ENCODE data around the gene DPYD.

DPYD gene

DNA sequence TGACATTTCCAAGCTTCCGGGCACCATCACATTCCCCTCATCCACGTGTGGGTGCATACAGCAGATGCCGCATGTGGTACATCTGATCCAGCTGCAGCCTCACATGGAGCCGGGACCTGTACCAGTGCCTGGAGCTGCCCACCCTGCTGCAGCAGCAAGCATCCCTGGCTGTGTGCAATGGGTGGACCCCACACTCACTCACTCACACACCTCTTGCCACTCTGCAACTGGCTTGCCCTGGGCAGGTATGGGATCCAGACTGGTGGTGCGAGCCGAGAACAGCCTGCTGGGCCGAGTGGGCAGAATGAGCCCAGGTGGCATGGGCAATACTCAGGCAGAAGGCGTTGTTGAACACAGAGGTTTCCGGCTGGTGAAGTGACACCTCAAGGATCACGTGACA lies 75.0 kb downstream of the DPYD start:
- Histone ChIP-seq H3K36me3 (ENCODE audit: control insufficient read depth, insufficient read depth, low read length) (no peaks in the 10 kb centered on the region), H3K27ac (ENCODE audit: insufficient read depth, low read length, poor library complexity, severe bottlenecking) (no peak overlapping the region), H3K27me3 (replicated peaks; ENCODE audit: control insufficient read depth, insufficient read depth, low read length, poor library complexity, severe bottlenecking) (no peaks in the 10 kb centered on the region), H3K4me1 (ENCODE audit: control insufficient read depth, insufficient read depth, low read length, poor library complexity, severe bottlenecking) (no peaks in the 10 kb centered on the region), H3K4me3 (ENCODE audit: insufficient read depth, low read depth, low read length, poor library complexity, severe bottlenecking) (no peak overlapping the region), H3K9me3 (ENCODE audit: control insufficient read depth, low read length) (no peaks in the 10 kb centered on the region)
- no peak for DNase-seq

GRCh38 chr1:97844552-97845089 lies 76.2 kb downstream of the DPYD start:
- H3K9me3 ChIP-seq (ENCODE audit: control insufficient read depth, low read length): no peaks in the 10 kb centered on the region

GRCh38 chr1:97841338-97841737 lies 79.5 kb downstream of the DPYD start:
- Histone ChIP-seq H3K27me3 (replicated peaks; ENCODE audit: control insufficient read depth, insufficient read depth, low read length, poor library complexity, severe bottlenecking) (no peaks in the 10 kb centered on the region), H3K27ac (ENCODE audit: insufficient read depth, low read length, poor library complexity, severe bottlenecking) (no peak overlapping the region), H3K4me3 (ENCODE audit: insufficient read depth, low read depth, low read length, poor library complexity, severe bottlenecking) (no peak overlapping the region), H3K36me3 (ENCODE audit: control insufficient read depth, insufficient read depth, low read length) (no peaks in the 10 kb centered on the region), H3K9me3 (ENCODE audit: control insufficient read depth, low read length) (no peaks in the 10 kb centered on the region), H3K4me1 (ENCODE audit: control insufficient read depth, insufficient read depth, low read length, poor library complexity, severe bottlenecking) (no peaks in the 10 kb centered on the region)
- no peak for DNase-seq

More at GRCh38 chr1:97844552-97845089, 76.2 kb downstream of the DPYD start:
- DNase-seq: no peak
- Histone ChIP-seq H3K4me1 (ENCODE audit: control insufficient read depth, insufficient read depth, low read length, poor library complexity, severe bottlenecking) (no peaks in the 10 kb centered on the region), H3K36me3 (ENCODE audit: control insufficient read depth, insufficient read depth, low read length) (no peaks in the 10 kb centered on the region), H3K4me3 (ENCODE audit: insufficient read depth, low read depth, low read length, poor library complexity, severe bottlenecking) (no peak overlapping the region), H3K27me3 (replicated peaks; ENCODE audit: control insufficient read depth, insufficient read depth, low read length, poor library complexity, severe bottlenecking) (no peaks in the 10 kb centered on the region), H3K27ac (ENCODE audit: insufficient read depth, low read length, poor library complexity, severe bottlenecking) (no peak overlapping the region)

GRCh38 chr1:97837161-97837560 lies 83.7 kb downstream of the DPYD start:
- Histone ChIP-seq H3K27ac (ENCODE audit: insufficient read depth, low read length, poor library complexity, severe bottlenecking) (no peak overlapping the region), H3K4me3 (ENCODE audit: insufficient read depth, low read depth, low read length, poor library complexity, severe bottlenecking) (no peak overlapping the region), H3K27me3 (replicated peaks; ENCODE audit: control insufficient read depth, insufficient read depth, low read length, poor library complexity, severe bottlenecking) (no peaks in the 10 kb centered on the region), H3K9me3 (ENCODE audit: control insufficient read depth, low read length) (no peaks in the 10 kb centered on the region), H3K36me3 (ENCODE audit: control insufficient read depth, insufficient read depth, low read length) (no peaks in the 10 kb centered on the region), H3K4me1 (ENCODE audit: control insufficient read depth, insufficient read depth, low read length, poor library complexity, severe bottlenecking) (no peaks in the 10 kb centered on the region)
- no peak for DNase-seq

DNA sequence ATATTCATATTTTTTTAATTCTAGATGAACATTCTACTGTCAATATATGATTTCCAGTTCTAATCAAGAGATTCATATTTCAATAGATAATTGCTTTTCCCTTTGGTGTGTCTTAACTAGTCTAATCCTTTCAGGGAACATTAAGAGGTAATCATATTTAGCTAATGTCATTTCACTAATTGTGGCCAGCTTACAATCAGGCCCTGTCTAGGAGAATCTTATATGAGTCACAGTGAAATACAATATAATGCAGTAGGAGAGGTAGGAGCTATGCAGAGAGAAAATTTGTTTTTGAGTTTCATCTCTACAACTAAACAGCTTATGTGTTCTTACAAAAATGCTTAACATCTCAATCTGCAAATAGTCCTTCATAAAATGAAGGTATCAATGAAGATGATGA lies 85.9 kb downstream of the DPYD start:
- Histone ChIP-seq H3K9me3 (ENCODE audit: control insufficient read depth, low read length) (no peaks in the 10 kb centered on the region), H3K27ac (ENCODE audit: insufficient read depth, low read length, poor library complexity, severe bottlenecking) (no peak overlapping the region), H3K4me3 (ENCODE audit: insufficient read depth, low read depth, low read length, poor library complexity, severe bottlenecking) (no peak overlapping the region), H3K4me1 (ENCODE audit: control insufficient read depth, insufficient read depth, low read length, poor library complexity, severe bottlenecking) (no peaks in the 10 kb centered on the region), H3K27me3 (replicated peaks; ENCODE audit: control insufficient read depth, insufficient read depth, low read length, poor library complexity, severe bottlenecking) (no peaks in the 10 kb centered on the region), H3K36me3 (ENCODE audit: control insufficient read depth, insufficient read depth, low read length) (no peaks in the 10 kb centered on the region)
- DNase-seq: no peak

DNA sequence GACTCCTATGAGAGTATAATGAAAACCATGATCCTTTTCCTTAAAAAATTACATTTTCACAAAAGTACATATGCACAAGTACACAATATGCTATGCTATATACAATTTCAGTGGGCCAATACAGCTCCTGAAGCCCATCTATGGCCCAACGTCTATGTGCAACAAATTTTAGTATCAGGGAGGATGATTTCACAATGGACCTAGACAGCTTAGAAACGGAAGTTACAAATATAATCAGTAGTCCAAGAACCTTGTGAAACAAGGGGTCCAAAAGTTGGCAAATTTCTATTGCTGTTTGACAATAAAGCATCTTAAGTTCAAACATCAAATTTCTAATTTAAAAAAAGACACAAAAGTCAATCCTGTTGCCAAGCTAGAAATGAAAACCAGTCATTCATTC lies 87.0 kb downstream of the DPYD start:
- H3K27me3 ChIP-seq (replicated peaks; ENCODE audit: control insufficient read depth, insufficient read depth, low read length, poor library complexity, severe bottlenecking): no peaks in the 10 kb centered on the region
- H3K4me3 ChIP-seq (ENCODE audit: insufficient read depth, low read depth, low read length, poor library complexity, severe bottlenecking): no peak overlapping the region
- H3K4me1 ChIP-seq (ENCODE audit: control insufficient read depth, insufficient read depth, low read length, poor library complexity, severe bottlenecking): no peaks in the 10 kb centered on the region
- H3K36me3 ChIP-seq (ENCODE audit: control insufficient read depth, insufficient read depth, low read length): no peaks in the 10 kb centered on the region
- H3K27ac ChIP-seq (ENCODE audit: insufficient read depth, low read length, poor library complexity, severe bottlenecking): no peak overlapping the region
- no peak for DNase-seq
- H3K9me3 ChIP-seq (ENCODE audit: control insufficient read depth, low read length): no peaks in the 10 kb centered on the region

DNA sequence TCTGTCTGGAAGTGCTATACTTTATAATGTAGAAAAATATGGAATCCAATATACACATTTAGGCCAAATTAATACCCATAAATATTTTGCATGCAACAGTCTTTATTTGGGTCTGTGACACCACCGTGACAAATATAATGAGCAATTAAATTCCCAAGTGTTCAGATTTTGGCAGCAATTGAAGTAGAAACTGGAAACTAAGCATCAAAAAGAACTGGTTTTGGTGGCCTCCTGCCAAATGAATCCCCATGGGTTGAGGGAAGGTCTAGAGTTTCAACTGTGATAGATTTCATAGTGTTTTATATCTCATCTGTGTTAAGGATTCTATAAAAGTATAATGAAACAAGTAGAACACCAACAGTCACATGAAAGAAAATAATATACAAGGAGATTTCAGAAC lies 88.4 kb downstream of the DPYD start:
- Histone ChIP-seq H3K9me3 (ENCODE audit: control insufficient read depth, low read length) (no peaks in the 10 kb centered on the region), H3K4me1 (ENCODE audit: control insufficient read depth, insufficient read depth, low read length, poor library complexity, severe bottlenecking) (no peaks in the 10 kb centered on the region), H3K27ac (ENCODE audit: insufficient read depth, low read length, poor library complexity, severe bottlenecking) (no peak overlapping the region), H3K36me3 (ENCODE audit: control insufficient read depth, insufficient read depth, low read length) (no peaks in the 10 kb centered on the region), H3K4me3 (ENCODE audit: insufficient read depth, low read depth, low read length, poor library complexity, severe bottlenecking) (no peak overlapping the region), H3K27me3 (replicated peaks; ENCODE audit: control insufficient read depth, insufficient read depth, low read length, poor library complexity, severe bottlenecking) (no peaks in the 10 kb centered on the region)
- no peak for DNase-seq

GRCh38 chr1:97827887-97828286 lies 92.9 kb downstream of the DPYD start:
- no peaks in the 10 kb centered on the region for H3K36me3 ChIP-seq (ENCODE audit: control insufficient read depth, insufficient read depth, low read length)
- DNase-seq: no peak
- no peak overlapping the region for H3K27ac ChIP-seq (ENCODE audit: insufficient read depth, low read length, poor library complexity, severe bottlenecking)
- no peak overlapping the region for H3K4me3 ChIP-seq (ENCODE audit: insufficient read depth, low read depth, low read length, poor library complexity, severe bottlenecking)
- H3K27me3 ChIP-seq (replicated peaks; ENCODE audit: control insufficient read depth, insufficient read depth, low read length, poor library complexity, severe bottlenecking): no peaks in the 10 kb centered on the region
- no peaks in the 10 kb centered on the region for H3K4me1 ChIP-seq (ENCODE audit: control insufficient read depth, insufficient read depth, low read length, poor library complexity, severe bottlenecking)
- H3K9me3 ChIP-seq (ENCODE audit: control insufficient read depth, low read length): no peaks in the 10 kb centered on the region

- Histone ChIP-seq H3K27me3 (replicated peaks; ENCODE audit: control insufficient read depth, insufficient read depth, low read length, poor library complexity, severe bottlenecking) (no peaks in the 10 kb centered on the region), H3K36me3 (ENCODE audit: control insufficient read depth, insufficient read depth, low read length) (no peaks in the 10 kb centered on the region), H3K4me1 (ENCODE audit: control insufficient read depth, insufficient read depth, low read length, poor library complexity, severe bottlenecking) (no peaks in the 10 kb centered on the region), H3K9me3 (ENCODE audit: control insufficient read depth, low read length) (no peaks in the 10 kb centered on the region), H3K4me3 (ENCODE audit: insufficient read depth, low read depth, low read length, poor library complexity, severe bottlenecking) (no peak overlapping the region), H3K27ac (ENCODE audit: insufficient read depth, low read length, poor library complexity, severe bottlenecking) (no peak overlapping the region)
- DNase-seq: no peak
Observed at GRCh38 chr1:97826820-97827219, 94.0 kb downstream of the DPYD start.

DNA sequence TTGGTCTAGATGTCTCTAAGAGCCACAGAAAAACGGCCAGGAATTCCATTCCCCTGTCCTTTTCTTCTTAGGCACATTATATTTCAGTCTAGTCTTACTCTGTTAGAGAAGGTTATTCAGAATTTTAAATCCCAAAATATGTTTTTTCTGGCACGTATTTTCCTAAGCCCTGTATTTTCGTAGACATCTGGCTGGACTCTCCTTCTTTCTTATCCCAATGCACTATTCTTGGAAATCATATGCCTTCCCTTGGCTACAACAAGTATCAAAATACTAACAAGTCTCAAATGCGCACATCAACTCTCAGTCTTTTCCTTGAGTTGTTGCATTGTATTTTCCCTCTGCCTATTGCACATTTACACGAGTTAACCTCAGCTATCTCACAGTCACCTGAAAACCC lies 96.2 kb downstream of the DPYD start:
- H3K36me3 ChIP-seq (ENCODE audit: control insufficient read depth, insufficient read depth, low read length): no peaks in the 10 kb centered on the region
- no peaks in the 10 kb centered on the region for H3K9me3 ChIP-seq (ENCODE audit: control insufficient read depth, low read length)
- no peak overlapping the region for H3K4me3 ChIP-seq (ENCODE audit: insufficient read depth, low read depth, low read length, poor library complexity, severe bottlenecking)
- H3K4me1 ChIP-seq (ENCODE audit: control insufficient read depth, insufficient read depth, low read length, poor library complexity, severe bottlenecking): no peaks in the 10 kb centered on the region
- H3K27me3 ChIP-seq (replicated peaks; ENCODE audit: control insufficient read depth, insufficient read depth, low read length, poor library complexity, severe bottlenecking): no peaks in the 10 kb centered on the region
- no peak overlapping the region for H3K27ac ChIP-seq (ENCODE audit: insufficient read depth, low read length, poor library complexity, severe bottlenecking)
- no peak for DNase-seq

DNA sequence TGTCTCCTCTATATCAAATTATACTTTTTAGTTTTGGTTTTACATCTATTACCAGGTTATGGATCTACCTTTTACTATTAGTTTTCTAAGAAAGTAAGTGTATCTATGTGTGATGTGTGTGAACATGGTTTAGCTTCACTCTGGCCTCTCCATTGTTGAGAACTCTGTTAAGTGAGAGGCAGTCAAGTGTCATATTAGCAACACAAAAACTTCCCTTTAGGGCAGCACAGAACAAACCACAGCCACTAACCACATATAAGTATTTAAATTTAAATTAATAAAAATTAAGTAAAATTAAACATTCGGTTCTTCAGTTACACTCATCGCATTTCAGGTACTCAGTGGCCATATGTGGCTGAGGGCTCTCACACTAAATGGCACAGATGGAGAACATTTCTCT lies 96.6 kb downstream of the DPYD start:
- no peaks in the 10 kb centered on the region for H3K27me3 ChIP-seq (replicated peaks; ENCODE audit: control insufficient read depth, insufficient read depth, low read length, poor library complexity, severe bottlenecking)
- no peaks in the 10 kb centered on the region for H3K4me1 ChIP-seq (ENCODE audit: control insufficient read depth, insufficient read depth, low read length, poor library complexity, severe bottlenecking)
- no peaks in the 10 kb centered on the region for H3K9me3 ChIP-seq (ENCODE audit: control insufficient read depth, low read length)
- DNase-seq: no peak
- H3K4me3 ChIP-seq (ENCODE audit: insufficient read depth, low read depth, low read length, poor library complexity, severe bottlenecking): no peak overlapping the region
- H3K36me3 ChIP-seq (ENCODE audit: control insufficient read depth, insufficient read depth, low read length): no peaks in the 10 kb centered on the region
- H3K27ac ChIP-seq (ENCODE audit: insufficient read depth, low read length, poor library complexity, severe bottlenecking): no peak overlapping the region
